HEK293 (cell line): ENCODE measurements around the gene WWTR1.
A peak's percentile ranks its signal among the peaks of the same experiment; 100 is the strongest.

Experiments
- CTCF ChIA-PET: fragments of 350-600 bp; formaldehyde crosslinking; extraction: SDS; loops from one replicate; lab custom pipeline; 2021; ENCODE audit warnings: antibody characterized with exemption; lab: Yijun Ruan, JAX
- POLR2A ChIA-PET: fragments of 300-600 bp; formaldehyde crosslinking; extraction: SDS; loops from one replicate; lab custom pipeline; 2020; ENCODE audit warnings: antibody characterized with exemption, inconsistent platforms; lab: Yijun Ruan, JAX
- H3K27ac ChIP-seq: fragments of 200-500 bp; sonication (Bioruptor generic); 2 replicates; pipeline ENCODE4 v1.5.1; 2014; ENCODE audit warnings: low read depth, low read length, control low read depth, inconsistent platforms; ENCODE audit errors: extremely low read depth
- H3K36me3 ChIP-seq, 2 experiments: fragments of 200-500 bp in 1 of 2; sonication (Bioruptor generic) in 1 of 2; 1 replicate in 1 of 2; 2 replicates in 1 of 2; pipeline ENCODE4 v1.5.1; 2014 to 2017; ENCODE audit warnings: inconsistent platforms in 2 of 2, low read length in 2 of 2; ENCODE audit not compliant: control insufficient read depth in 2 of 2, insufficient read depth in 1 of 2
- H3K4me1 ChIP-seq: fragments of 200-500 bp; sonication (Bioruptor generic); 2 replicates; pipeline ENCODE4 v1.5.1; 2014; ENCODE audit warnings: mild to moderate bottlenecking, low read length, inconsistent platforms; ENCODE audit not compliant: control insufficient read depth, insufficient read depth
- H3K4me3 ChIP-seq: 2 replicates; pipeline ENCODE4 v1.5.1; 2011; ENCODE audit warnings: low read depth, mild to moderate bottlenecking, control low read depth, low read length, moderate library complexity
- H3K9me3 ChIP-seq: fragments of 200-500 bp; sonication (Bioruptor generic); 2 replicates; pipeline ENCODE4 v1.5.1; 2014; ENCODE audit warnings: low read depth, low read length, inconsistent platforms; ENCODE audit not compliant: control insufficient read depth, insufficient read depth
- EGR2 ChIP-seq: fragments of 450-650 bp; formaldehyde crosslinking; IDR thresholded peaks from 2 replicates; pipeline ENCODE4 v1.5.1; 2016; ENCODE audit warnings: low read depth, missing biosample characterization, missing genetic modification characterization
- FEZF1 ChIP-seq: fragments of 450-650 bp; formaldehyde crosslinking; IDR thresholded peaks from 2 replicates; pipeline ENCODE4 v1.5.1; 2016; ENCODE audit warnings: missing biosample characterization, missing genetic modification characterization
- GFI1B ChIP-seq: fragments of 450-650 bp; formaldehyde crosslinking; IDR thresholded peaks from 2 replicates; pipeline ENCODE4 v1.5.1; 2016; ENCODE audit warnings: missing biosample characterization, missing genetic modification characterization
- GLIS1 ChIP-seq: fragments of 450-650 bp; formaldehyde crosslinking; IDR thresholded peaks from 2 replicates; pipeline ENCODE4 v1.5.1; 2016; ENCODE audit warnings: missing biosample characterization, missing genetic modification characterization
- HOXA7 ChIP-seq: sonication (generic); formaldehyde crosslinking; IDR thresholded peaks from 2 replicates; pipeline ENCODE4 v1.8.1; 2022; ENCODE audit warnings: missing genetic modification reagents, borderline replicate concordance
- IKZF3 ChIP-seq: fragments of 450-650 bp; IDR thresholded peaks from 2 replicates; pipeline ENCODE4 v1.5.0; 2018; ENCODE audit warnings: missing biosample characterization, mild to moderate bottlenecking, missing genetic modification characterization, moderate library complexity
- KLF1 ChIP-seq: fragments of 450-650 bp; formaldehyde crosslinking; IDR thresholded peaks from 2 replicates; pipeline ENCODE4 v1.5.1; 2016; ENCODE audit warnings: missing biosample characterization, missing genetic modification characterization
- KLF8 ChIP-seq: fragments of 450-650 bp; formaldehyde crosslinking; IDR thresholded peaks from 2 replicates; pipeline ENCODE4 v1.5.1; 2016; ENCODE audit warnings: missing biosample characterization, missing genetic modification characterization
- KLF9 ChIP-seq: fragments of 450-650 bp; formaldehyde crosslinking; IDR thresholded peaks from 2 replicates; pipeline ENCODE4 v1.5.1; 2016; ENCODE audit warnings: missing biosample characterization, missing genetic modification characterization, low read depth
- OSR2 ChIP-seq: fragments of 450-650 bp; formaldehyde crosslinking; IDR thresholded peaks from 2 replicates; pipeline ENCODE4 v1.5.1; 2016; ENCODE audit warnings: missing biosample characterization, missing genetic modification characterization
- RBAK ChIP-seq: fragments of 450-650 bp; formaldehyde crosslinking; IDR thresholded peaks from 2 replicates; pipeline ENCODE4 v1.5.1; 2016; ENCODE audit warnings: missing biosample characterization, missing genetic modification characterization
- SP7 ChIP-seq: fragments of 450-650 bp; formaldehyde crosslinking; IDR thresholded peaks from 2 replicates; pipeline ENCODE4 v1.5.1; 2016; ENCODE audit warnings: missing biosample characterization, missing genetic modification characterization
- WT1 ChIP-seq: fragments of 450-650 bp; formaldehyde crosslinking; IDR thresholded peaks from 2 replicates; pipeline ENCODE4 v1.5.1; 2016; ENCODE audit warnings: missing biosample characterization, missing genetic modification characterization
- YY2 ChIP-seq: fragments of 450-650 bp; formaldehyde crosslinking; IDR thresholded peaks from 2 replicates; pipeline ENCODE4 v1.5.1; 2016; ENCODE audit warnings: missing biosample characterization, missing genetic modification characterization
- ZFHX2 ChIP-seq: fragments of 450-650 bp; formaldehyde crosslinking; conservative IDR thresholded peaks from 2 replicates; pipeline ENCODE4 v1.5.1; 2016; ENCODE audit warnings: missing biosample characterization, missing genetic modification characterization
- ZFP3 ChIP-seq: fragments of 450-650 bp; formaldehyde crosslinking; IDR thresholded peaks from 2 replicates; pipeline ENCODE4 v1.5.1; 2016; ENCODE audit warnings: low read depth, missing biosample characterization, missing genetic modification characterization
- ZIC2 ChIP-seq: fragments of 450-650 bp; formaldehyde crosslinking; IDR thresholded peaks from 2 replicates; pipeline ENCODE4 v1.5.1; 2016; ENCODE audit warnings: missing biosample characterization, missing genetic modification characterization
- ZNF112 ChIP-seq: fragments of 450-650 bp; formaldehyde crosslinking; IDR thresholded peaks from 2 replicates; pipeline ENCODE4 v1.5.0; 2017; ENCODE audit warnings: missing biosample characterization, missing genetic modification characterization
- ZNF138 ChIP-seq: fragments of 450-650 bp; formaldehyde crosslinking; IDR thresholded peaks from 2 replicates; pipeline ENCODE4 v1.5.1; 2016; ENCODE audit warnings: missing biosample characterization, missing genetic modification characterization, borderline replicate concordance
- ZNF140 ChIP-seq: fragments of 450-650 bp; formaldehyde crosslinking; IDR thresholded peaks from 2 replicates; pipeline ENCODE4 v1.5.1; 2016; ENCODE audit warnings: missing biosample characterization, missing genetic modification characterization
- ZNF155 ChIP-seq: fragments of 450-650 bp; formaldehyde crosslinking; IDR thresholded peaks from 2 replicates; pipeline ENCODE4 v1.5.1; 2016; ENCODE audit warnings: missing biosample characterization, missing genetic modification characterization
- ZNF335 ChIP-seq: fragments of 450-650 bp; formaldehyde crosslinking; conservative IDR thresholded peaks from 2 replicates; pipeline ENCODE4 v1.5.1; 2016; ENCODE audit warnings: missing biosample characterization, missing genetic modification characterization
- ZNF341 ChIP-seq: fragments of 450-650 bp; formaldehyde crosslinking; IDR thresholded peaks from 2 replicates; pipeline ENCODE4; 2016; ENCODE audit warnings: low read depth, missing biosample characterization, missing genetic modification characterization
- ZNF354C ChIP-seq: fragments of 450-650 bp; formaldehyde crosslinking; IDR thresholded peaks from 2 replicates; pipeline ENCODE4 v1.5.1; 2016; ENCODE audit warnings: missing biosample characterization, missing genetic modification characterization, low read depth, borderline replicate concordance
- ZNF473 ChIP-seq: fragments of 450-650 bp; formaldehyde crosslinking; IDR thresholded peaks from 2 replicates; pipeline ENCODE4 v1.5.1; 2017; ENCODE audit warnings: missing biosample characterization, missing genetic modification characterization
- ZNF544 ChIP-seq: fragments of 450-650 bp; formaldehyde crosslinking; IDR thresholded peaks from 2 replicates; pipeline ENCODE4 v1.5.0; 2017; ENCODE audit warnings: missing biosample characterization, missing genetic modification characterization
- ZNF596 ChIP-seq: fragments of 450-650 bp; IDR thresholded peaks from 2 replicates; pipeline ENCODE4 v1.5.0; 2018; ENCODE audit warnings: missing biosample characterization, mild to moderate bottlenecking, missing genetic modification characterization, moderate library complexity
- ZNF623 ChIP-seq: fragments of 450-650 bp; formaldehyde crosslinking; IDR thresholded peaks from 2 replicates; pipeline ENCODE4 v1.5.1; 2016; ENCODE audit warnings: missing biosample characterization, missing genetic modification characterization
- ZNF629 ChIP-seq: fragments of 450-650 bp; formaldehyde crosslinking; IDR thresholded peaks from 2 replicates; pipeline ENCODE4 v1.5.1; 2017; ENCODE audit warnings: missing biosample characterization, missing genetic modification characterization
- ZNF776 ChIP-seq: fragments of 450-650 bp; formaldehyde crosslinking; IDR thresholded peaks from 2 replicates; pipeline ENCODE4 v1.5.0; 2017; ENCODE audit warnings: missing biosample characterization, missing genetic modification characterization, borderline replicate concordance
- ZNF791 ChIP-seq: fragments of 450-650 bp; formaldehyde crosslinking; IDR thresholded peaks from 2 replicates; pipeline ENCODE4 v1.5.1; 2016; ENCODE audit warnings: missing biosample characterization, missing genetic modification characterization
- TF ChIP-seq, protein P1 (sequence below): fragments of 450-650 bp; formaldehyde crosslinking; IDR thresholded peaks from 2 replicates; pipeline ENCODE4 v1.5.1; 2017; ENCODE audit warnings: missing biosample characterization, missing genetic modification characterization
- TF ChIP-seq, protein P2 (sequence below): fragments of 450-650 bp; IDR thresholded peaks from 2 replicates; pipeline ENCODE4 v1.5.1; 2018; ENCODE audit warnings: missing biosample characterization, missing genetic modification characterization
- TF ChIP-seq, protein P3 (sequence below): fragments of 450-650 bp; formaldehyde crosslinking; IDR thresholded peaks from 2 replicates; pipeline ENCODE4 v1.5.1; 2016; ENCODE audit warnings: missing biosample characterization, missing genetic modification characterization, borderline replicate concordance
- TF ChIP-seq, protein P4 (sequence below): fragments of 450-650 bp; formaldehyde crosslinking; IDR thresholded peaks from 2 replicates; pipeline ENCODE4 v1.5.1; 2017; ENCODE audit warnings: missing biosample characterization, missing genetic modification characterization

WWTR1 gene

DNA sequence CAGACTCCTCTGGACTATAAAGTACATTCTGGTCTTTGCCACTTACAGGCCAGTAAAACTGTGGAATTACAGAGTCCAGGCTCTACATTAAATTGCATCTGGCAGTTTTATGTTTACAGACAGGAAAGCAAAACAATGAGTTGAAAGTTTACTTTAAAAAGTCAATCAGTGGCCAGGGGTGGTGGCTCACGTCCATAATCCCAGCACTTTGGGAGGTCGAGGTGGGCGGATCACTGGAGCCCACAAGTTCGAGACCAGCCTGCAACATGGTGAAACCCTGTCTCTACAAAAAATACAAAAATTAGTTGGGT, 129.5 kb downstream of the WWTR1 start:
- H3K27ac ChIP-seq = no peak overlapping the region
- H3K4me3 ChIP-seq = no peak overlapping the region
- POLR2A ChIA-PET = interaction anchor here (1.3 kb wide), 1 partner anchor 130 kb away, joined by 6 read pairs; the partner anchor contains the start of gene WWTR1
- CTCF ChIA-PET = interaction anchor here (0.7 to 1.5 kb wide), 2 partner anchors 189 to 243 kb away, joined by 3 to 6 read pairs; no protein-coding TSS in a partner anchor
- H3K4me1 ChIP-seq = no peaks in the 10 kb centered on the region
- no peaks in the 10 kb centered on the region for H3K9me3 ChIP-seq
- peaks cover 0 to 20% of the 10 kb centered on the region in 2 experiments; a peak in 1 of 3 replicates for H3K36me3 ChIP-seq
- no peak for TF ChIP-seq ZNF335 (tag by site-specific recombination)
- no peak for TF ChIP-seq ZNF473 (tag by site-specific recombination)
- peak; percentile 35; the same call in 1 of the 2 replicates for TF ChIP-seq KLF1 (tag by site-specific recombination)
- no peak for TF ChIP-seq ZFP3 (tag by site-specific recombination)
- no peak for TF ChIP-seq ZNF544
- TF ChIP-seq, protein P1, sequence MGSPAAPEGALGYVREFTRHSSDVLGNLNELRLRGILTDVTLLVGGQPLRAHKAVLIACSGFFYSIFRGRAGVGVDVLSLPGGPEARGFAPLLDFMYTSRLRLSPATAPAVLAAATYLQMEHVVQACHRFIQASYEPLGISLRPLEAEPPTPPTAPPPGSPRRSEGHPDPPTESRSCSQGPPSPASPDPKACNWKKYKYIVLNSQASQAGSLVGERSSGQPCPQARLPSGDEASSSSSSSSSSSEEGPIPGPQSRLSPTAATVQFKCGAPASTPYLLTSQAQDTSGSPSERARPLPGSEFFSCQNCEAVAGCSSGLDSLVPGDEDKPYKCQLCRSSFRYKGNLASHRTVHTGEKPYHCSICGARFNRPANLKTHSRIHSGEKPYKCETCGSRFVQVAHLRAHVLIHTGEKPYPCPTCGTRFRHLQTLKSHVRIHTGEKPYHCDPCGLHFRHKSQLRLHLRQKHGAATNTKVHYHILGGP = no peak
- no peak for TF ChIP-seq ZNF155
- TF ChIP-seq KLF8 = no peak
- no peak for TF ChIP-seq WT1 (tag by site-specific recombination)
- 0 out of 2 replicates have a peak, but pooled peaks have one; percentile 27 for TF ChIP-seq SP7 (tag by site-specific recombination)
- TF ChIP-seq FEZF1 (tag by site-specific recombination) = peak; percentile 86
- no peak for TF ChIP-seq RBAK (tag by site-specific recombination)
- TF ChIP-seq IKZF3 (tag by site-specific recombination) = no peak
- TF ChIP-seq ZNF791 = no peak
- TF ChIP-seq ZNF596 (tag by site-specific recombination) = no peak
- TF ChIP-seq, protein P2, sequence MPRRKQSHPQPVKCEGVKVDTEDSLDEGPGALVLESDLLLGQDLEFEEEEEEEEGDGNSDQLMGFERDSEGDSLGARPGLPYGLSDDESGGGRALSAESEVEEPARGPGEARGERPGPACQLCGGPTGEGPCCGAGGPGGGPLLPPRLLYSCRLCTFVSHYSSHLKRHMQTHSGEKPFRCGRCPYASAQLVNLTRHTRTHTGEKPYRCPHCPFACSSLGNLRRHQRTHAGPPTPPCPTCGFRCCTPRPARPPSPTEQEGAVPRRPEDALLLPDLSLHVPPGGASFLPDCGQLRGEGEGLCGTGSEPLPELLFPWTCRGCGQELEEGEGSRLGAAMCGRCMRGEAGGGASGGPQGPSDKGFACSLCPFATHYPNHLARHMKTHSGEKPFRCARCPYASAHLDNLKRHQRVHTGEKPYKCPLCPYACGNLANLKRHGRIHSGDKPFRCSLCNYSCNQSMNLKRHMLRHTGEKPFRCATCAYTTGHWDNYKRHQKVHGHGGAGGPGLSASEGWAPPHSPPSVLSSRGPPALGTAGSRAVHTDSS (tag by site-specific recombination) = no peak
- TF ChIP-seq, protein P3, sequence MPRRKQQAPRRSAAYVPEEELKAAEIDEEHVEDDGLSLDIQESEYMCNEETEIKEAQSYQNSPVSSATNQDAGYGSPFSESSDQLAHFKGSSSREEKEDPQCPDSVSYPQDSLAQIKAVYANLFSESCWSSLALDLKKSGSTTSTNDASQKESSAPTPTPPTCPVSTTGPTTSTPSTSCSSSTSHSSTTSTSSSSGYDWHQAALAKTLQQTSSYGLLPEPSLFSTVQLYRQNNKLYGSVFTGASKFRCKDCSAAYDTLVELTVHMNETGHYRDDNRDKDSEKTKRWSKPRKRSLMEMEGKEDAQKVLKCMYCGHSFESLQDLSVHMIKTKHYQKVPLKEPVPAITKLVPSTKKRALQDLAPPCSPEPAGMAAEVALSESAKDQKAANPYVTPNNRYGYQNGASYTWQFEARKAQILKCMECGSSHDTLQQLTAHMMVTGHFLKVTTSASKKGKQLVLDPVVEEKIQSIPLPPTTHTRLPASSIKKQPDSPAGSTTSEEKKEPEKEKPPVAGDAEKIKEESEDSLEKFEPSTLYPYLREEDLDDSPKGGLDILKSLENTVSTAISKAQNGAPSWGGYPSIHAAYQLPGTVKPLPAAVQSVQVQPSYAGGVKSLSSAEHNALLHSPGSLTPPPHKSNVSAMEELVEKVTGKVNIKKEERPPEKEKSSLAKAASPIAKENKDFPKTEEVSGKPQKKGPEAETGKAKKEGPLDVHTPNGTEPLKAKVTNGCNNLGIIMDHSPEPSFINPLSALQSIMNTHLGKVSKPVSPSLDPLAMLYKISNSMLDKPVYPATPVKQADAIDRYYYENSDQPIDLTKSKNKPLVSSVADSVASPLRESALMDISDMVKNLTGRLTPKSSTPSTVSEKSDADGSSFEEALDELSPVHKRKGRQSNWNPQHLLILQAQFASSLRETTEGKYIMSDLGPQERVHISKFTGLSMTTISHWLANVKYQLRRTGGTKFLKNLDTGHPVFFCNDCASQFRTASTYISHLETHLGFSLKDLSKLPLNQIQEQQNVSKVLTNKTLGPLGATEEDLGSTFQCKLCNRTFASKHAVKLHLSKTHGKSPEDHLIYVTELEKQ = no peak
- no peak for TF ChIP-seq HOXA7 (CRISPR knock-in tag)
- peak; percentile 45 for TF ChIP-seq GLIS1 (tag by site-specific recombination)
- no peak for TF ChIP-seq EGR2
- no peak for TF ChIP-seq ZNF112 (tag by site-specific recombination)
- no peak for TF ChIP-seq ZNF140 (tag by site-specific recombination)
- no peak for TF ChIP-seq ZNF776
- TF ChIP-seq ZNF354C (tag by site-specific recombination) = no peak
- TF ChIP-seq ZNF138 (tag by site-specific recombination) = no peak
- no peak for TF ChIP-seq ZNF623 (tag by site-specific recombination)
- TF ChIP-seq ZNF341 (tag by site-specific recombination) = no peak
- TF ChIP-seq OSR2 = 0 out of 2 replicates have a peak, but pooled peaks have one; percentile 27
- TF ChIP-seq GFI1B (tag by site-specific recombination) = 0 out of 2 replicates have a peak, but pooled peaks have one; percentile 38
- TF ChIP-seq ZFHX2 (tag by site-specific recombination) = peak; percentile 15; the same call in 1 of the 2 replicates
- TF ChIP-seq YY2 (tag by site-specific recombination) = no peak
- no peak for TF ChIP-seq KLF9 (tag by site-specific recombination)
- no peak for TF ChIP-seq ZIC2
- TF ChIP-seq ZNF629 (tag by site-specific recombination) = no peak
- TF ChIP-seq, protein P4, sequence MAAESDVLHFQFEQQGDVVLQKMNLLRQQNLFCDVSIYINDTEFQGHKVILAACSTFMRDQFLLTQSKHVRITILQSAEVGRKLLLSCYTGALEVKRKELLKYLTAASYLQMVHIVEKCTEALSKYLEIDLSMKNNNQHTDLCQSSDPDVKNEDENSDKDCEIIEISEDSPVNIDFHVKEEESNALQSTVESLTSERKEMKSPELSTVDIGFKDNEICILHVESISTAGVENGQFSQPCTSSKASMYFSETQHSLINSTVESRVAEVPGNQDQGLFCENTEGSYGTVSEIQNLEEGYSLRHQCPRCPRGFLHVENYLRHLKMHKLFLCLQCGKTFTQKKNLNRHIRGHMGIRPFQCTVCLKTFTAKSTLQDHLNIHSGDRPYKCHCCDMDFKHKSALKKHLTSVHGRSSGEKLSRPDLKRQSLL (tag by site-specific recombination) = no peak
